Measurements from ENCODE around the gene ETFRF1.

Gene ETFRF1

DNA sequence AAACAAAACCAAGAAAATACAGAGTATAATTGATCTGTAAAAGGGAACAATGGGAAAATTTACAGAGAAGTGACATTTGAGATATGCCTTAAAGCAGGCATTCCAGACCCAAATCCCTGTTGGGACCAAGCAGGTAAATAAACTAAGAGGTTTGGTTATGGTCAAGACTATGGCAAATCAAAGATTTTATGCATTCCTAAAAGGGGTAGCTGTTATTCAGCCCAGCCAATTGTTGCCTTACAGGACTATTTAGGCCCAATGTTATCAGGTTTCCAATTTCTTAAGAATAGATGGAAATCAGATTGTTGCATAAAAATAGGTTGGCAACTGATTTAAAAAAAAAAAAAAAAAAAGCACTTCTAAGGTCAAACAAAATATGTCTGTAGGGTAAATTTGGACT is 5.4 kb upstream of the ETFRF1 start:
- Histone ChIP-seq H3K27ac (no peak overlapping the region), H3K79me2 (ENCODE audit: insufficient read depth, low read depth) (no peaks in the 10 kb centered on the region), H3K4me2 (no peak overlapping the region), H3K4me3 (IDR thresholded peaks at IDR 0.05; ENCODE audit: insufficient read depth, low read depth, low read length) (no peak overlapping the region), H3K4me1 (ENCODE audit: low read depth, poor library complexity, severe bottlenecking) (peaks cover 24% of the 10 kb centered on the region), H3K36me3 (ENCODE audit: insufficient read depth) (no peaks in the 10 kb centered on the region), H3K27me3 (ENCODE audit: insufficient read depth, low read depth) (no peaks in the 10 kb centered on the region), H4K20me1 (ENCODE audit: insufficient read depth) (no peaks in the 10 kb centered on the region), H2AFZ (ENCODE audit: low read depth) (no peak overlapping the region), H3K9ac (no peak overlapping the region)
- TF ChIP-seq, protein P1, sequence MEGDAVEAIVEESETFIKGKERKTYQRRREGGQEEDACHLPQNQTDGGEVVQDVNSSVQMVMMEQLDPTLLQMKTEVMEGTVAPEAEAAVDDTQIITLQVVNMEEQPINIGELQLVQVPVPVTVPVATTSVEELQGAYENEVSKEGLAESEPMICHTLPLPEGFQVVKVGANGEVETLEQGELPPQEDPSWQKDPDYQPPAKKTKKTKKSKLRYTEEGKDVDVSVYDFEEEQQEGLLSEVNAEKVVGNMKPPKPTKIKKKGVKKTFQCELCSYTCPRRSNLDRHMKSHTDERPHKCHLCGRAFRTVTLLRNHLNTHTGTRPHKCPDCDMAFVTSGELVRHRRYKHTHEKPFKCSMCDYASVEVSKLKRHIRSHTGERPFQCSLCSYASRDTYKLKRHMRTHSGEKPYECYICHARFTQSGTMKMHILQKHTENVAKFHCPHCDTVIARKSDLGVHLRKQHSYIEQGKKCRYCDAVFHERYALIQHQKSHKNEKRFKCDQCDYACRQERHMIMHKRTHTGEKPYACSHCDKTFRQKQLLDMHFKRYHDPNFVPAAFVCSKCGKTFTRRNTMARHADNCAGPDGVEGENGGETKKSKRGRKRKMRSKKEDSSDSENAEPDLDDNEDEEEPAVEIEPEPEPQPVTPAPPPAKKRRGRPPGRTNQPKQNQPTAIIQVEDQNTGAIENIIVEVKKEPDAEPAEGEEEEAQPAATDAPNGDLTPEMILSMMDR (conservative IDR thresholded peaks at IDR 0.05; ENCODE audit: low read depth, low read length) = no peak

DNA sequence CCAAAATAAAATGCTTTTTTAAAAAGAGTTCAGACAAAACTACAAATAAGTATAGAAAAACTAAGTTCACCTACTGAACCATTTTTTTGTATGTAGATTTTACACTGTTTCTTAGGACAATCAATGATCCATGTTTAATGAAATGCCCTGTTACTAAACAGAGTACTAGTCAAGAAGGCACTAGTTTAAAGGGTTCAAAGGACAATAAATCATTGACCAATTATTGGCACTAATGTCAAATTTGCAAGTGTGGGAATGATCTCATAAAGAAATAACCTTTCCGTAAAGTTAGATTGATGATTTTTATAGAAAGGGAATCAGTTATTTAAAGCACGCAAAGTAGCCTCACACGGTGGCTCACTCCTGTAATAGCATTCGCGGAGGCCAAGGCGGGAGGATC is 4.2 kb upstream of the ETFRF1 start:
- Histone ChIP-seq H3K27ac (no peak overlapping the region), H3K9ac (no peak overlapping the region), H3K4me3 (IDR thresholded peaks at IDR 0.05; ENCODE audit: insufficient read depth, low read depth, low read length) (no peak overlapping the region), H3K36me3 (ENCODE audit: insufficient read depth) (no peaks in the 10 kb centered on the region), H3K4me2 (no peak overlapping the region), H3K4me1 (ENCODE audit: low read depth, poor library complexity, severe bottlenecking) (peaks cover 24% of the 10 kb centered on the region), H2AFZ (ENCODE audit: low read depth) (no peak overlapping the region), H3K79me2 (ENCODE audit: insufficient read depth, low read depth) (no peaks in the 10 kb centered on the region), H4K20me1 (ENCODE audit: insufficient read depth) (no peaks in the 10 kb centered on the region), H3K27me3 (ENCODE audit: insufficient read depth, low read depth) (no peaks in the 10 kb centered on the region)
- TF ChIP-seq, protein P1 (conservative IDR thresholded peaks at IDR 0.05; ENCODE audit: low read depth, low read length) = no peak

DNA sequence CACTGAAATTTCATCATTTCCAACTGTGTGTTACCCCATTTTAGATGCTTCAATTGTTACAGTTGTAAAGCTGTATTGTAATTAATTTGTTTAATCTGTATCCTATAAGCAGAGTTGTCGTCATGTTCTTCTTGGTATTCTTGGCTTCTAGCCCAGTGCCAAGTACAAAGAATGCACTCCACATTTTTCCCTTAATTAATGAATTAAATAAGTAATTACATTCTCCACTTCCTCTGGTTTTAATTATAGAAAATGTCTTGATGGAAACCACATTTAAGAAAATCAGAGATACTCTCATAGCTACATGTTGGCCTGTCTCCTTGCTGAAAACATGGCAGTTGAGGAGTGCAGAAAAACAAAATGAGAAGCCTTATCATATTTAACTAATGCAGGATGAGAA is 823 bp upstream of the ETFRF1 start:
- Histone ChIP-seq H2AFZ (ENCODE audit: low read depth) (0 out of 2 replicates have a peak overlapping the region, but pooled peaks have one; percentile 62), H3K27ac (peak overlapping the region; percentile 87), H3K9ac (peak overlapping the region; percentile 79; the same call in 1 of the 2 replicates), H4K20me1 (ENCODE audit: insufficient read depth) (no peaks in the 10 kb centered on the region), H3K36me3 (ENCODE audit: insufficient read depth) (no peaks in the 10 kb centered on the region), H3K27me3 (ENCODE audit: insufficient read depth, low read depth) (no peaks in the 10 kb centered on the region), H3K4me3 (IDR thresholded peaks at IDR 0.05; ENCODE audit: insufficient read depth, low read depth, low read length) (no peak overlapping the region), H3K4me1 (ENCODE audit: low read depth, poor library complexity, severe bottlenecking) (peaks cover 17% of the 10 kb centered on the region), H3K4me2 (peak overlapping the region; percentile 78), H3K79me2 (ENCODE audit: insufficient read depth, low read depth) (no peaks in the 10 kb centered on the region; the same call in 1 of the 2 replicates)
- TF ChIP-seq, protein P1 (conservative IDR thresholded peaks at IDR 0.05; ENCODE audit: low read depth, low read length) = no peak

DNA sequence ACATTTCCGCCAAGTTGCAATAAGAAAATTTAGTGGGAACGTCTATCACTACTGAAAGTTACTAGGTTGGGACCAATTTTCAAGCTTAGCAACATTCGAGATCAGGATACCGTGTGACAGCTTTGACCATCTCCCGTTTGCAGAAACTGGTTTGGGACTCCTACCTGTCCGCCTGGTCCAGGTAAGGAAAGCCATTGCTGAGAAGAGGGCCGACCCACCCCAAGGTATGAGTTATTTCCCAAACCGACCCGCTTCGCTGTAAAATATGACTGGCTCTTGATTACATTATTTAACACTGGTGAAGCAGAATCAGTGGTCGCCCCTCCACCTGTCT is 348 bp upstream of the ETFRF1 start:
- peak overlapping the region; percentile 62 for H2AFZ ChIP-seq (ENCODE audit: low read depth)
- H3K9ac ChIP-seq = peak overlapping the region; percentile 79; the same call in 1 of the 2 replicates
- H3K27me3 ChIP-seq (ENCODE audit: insufficient read depth, low read depth) = no peaks in the 10 kb centered on the region
- H4K20me1 ChIP-seq (ENCODE audit: insufficient read depth) = no peaks in the 10 kb centered on the region
- H3K27ac ChIP-seq = peak overlapping the region; percentile 87
- H3K4me1 ChIP-seq (ENCODE audit: low read depth, poor library complexity, severe bottlenecking) = peaks cover 17% of the 10 kb centered on the region
- TF ChIP-seq, protein P1 (conservative IDR thresholded peaks at IDR 0.05; ENCODE audit: low read depth, low read length) = no peak
- H3K4me2 ChIP-seq = peak overlapping the region; percentile 78
- H3K79me2 ChIP-seq (ENCODE audit: insufficient read depth, low read depth) = no peaks in the 10 kb centered on the region; the same call in 1 of the 2 replicates
- no peak overlapping the region for H3K4me3 ChIP-seq (IDR thresholded peaks at IDR 0.05; ENCODE audit: insufficient read depth, low read depth, low read length)
- no peaks in the 10 kb centered on the region for H3K36me3 ChIP-seq (ENCODE audit: insufficient read depth)
